Right ventricle myocardium superior (tissue), 1 donor: ENCODE results near the gene PCDHB15. TPM values are rescaled to one million over a fixed set of nuclear protein-coding genes. Genes with fewer than 3 reads are reported as not detected.
"Not testable (repeated sequence)": the region's sequence is repeated elsewhere in the genome, so short reads cannot be mapped to it uniquely, and the experiment has no call there.

ENCODE experiments used
- ATAC-seq: fragments of 200-7000 bp; cut with Tn5 transposase; one replicate; pipeline ENCODE4 v1.9.1; 2020; ENCODE audit warnings: mild to moderate bottlenecking; ENCODE audit not compliant: poor library complexity
- DNase-seq: peaks from one replicate; pipeline ENCODE4 v3.0.0-alpha.2; 2020
- intact Hi-C: fragments of 100-400 bp; cut with DNase I; formaldehyde crosslinking; loops from one replicate; pipeline ENCODE4 v1.11.2; 2022
- long read RNA-seq: library from polyadenylated mRNA; unstranded; transcript quantifications from one replicate; pipeline ENCODE4 v2.0.0, GENCODE V29; 2021
- total RNA-seq: library from RNA; stranded (reverse); fragmentation: NEBNext Ultra II Directional; extraction: Animal tissue kit (Norgen Biotek cat#: 25700); gene quantifications from one replicate; pipeline ENCODE4 v1.2.1, GENCODE V29; 2021
- donor health status: DM: no; HTN: yes; CAD: no; lungs with severe emphysema.

Gene PCDHB15
- total RNA-seq: 3.9 TPM
- long read RNA-seq, full-length matches to known transcripts: 9 of 9 reads
- long read RNA-seq, partial matches to known transcripts: 0 of 9 reads
- long read RNA-seq, other reads (novel, unspliced or antisense): 0 of 9 reads

DNA sequence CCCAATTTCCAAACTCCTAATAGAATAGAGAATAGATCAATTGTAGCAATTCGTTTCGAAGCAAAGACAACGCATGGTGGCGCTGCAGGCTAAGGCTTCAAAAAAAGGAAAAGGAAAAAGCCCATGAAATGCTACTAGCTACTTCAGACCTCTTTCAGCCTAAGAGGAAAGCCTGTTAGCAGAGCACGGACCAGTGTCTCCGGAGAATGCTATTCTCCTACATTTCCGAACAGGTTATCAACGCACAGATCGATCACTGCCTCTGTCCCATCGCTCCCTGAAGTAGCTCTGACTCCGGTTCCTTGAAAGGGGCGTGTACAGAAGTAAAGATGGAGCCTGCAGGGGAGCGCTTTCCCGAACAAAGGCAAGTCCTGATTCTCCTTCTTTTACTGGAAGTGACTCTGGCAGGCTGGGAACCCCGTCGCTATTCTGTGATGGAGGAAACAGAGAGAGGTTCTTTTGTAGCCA lies at the start of gene PCDHB15:
PCDHB15 (plus strand) TSS at position 146 of the 468 bp plus-strand sequence; CDS start at position 330, 184 bp downstream.
- ATAC-seq (peak; percentile 62), DNase-seq (no peak)
- intact Hi-C loops: loop anchor here (5.0 kb wide), 1 partner anchor 317 kb away; no protein-coding TSS in a partner anchor

DNA sequence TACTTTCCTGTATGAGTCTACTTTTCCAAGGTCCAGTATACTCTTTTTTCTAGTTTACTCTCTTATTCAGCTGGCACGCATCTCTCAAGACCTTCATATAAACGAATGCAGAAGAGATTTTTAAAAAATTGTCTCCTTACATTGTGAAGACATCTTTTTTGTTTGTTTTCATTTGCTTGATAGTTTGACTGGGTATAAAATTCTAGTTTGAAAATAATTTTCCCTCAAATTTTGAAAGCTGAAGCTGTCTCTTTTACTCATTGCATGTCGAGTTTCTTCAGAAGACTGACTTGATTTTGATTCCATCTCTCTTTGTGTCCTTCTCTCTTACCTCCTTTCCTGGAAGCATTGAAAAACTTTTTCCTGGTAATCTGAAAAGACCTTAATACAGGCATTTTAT lies 48.8 kb upstream of the PCDHB15 start:
- DNase-seq (no peak), ATAC-seq (no peak)
- intact Hi-C loops: no loop called here

DNA sequence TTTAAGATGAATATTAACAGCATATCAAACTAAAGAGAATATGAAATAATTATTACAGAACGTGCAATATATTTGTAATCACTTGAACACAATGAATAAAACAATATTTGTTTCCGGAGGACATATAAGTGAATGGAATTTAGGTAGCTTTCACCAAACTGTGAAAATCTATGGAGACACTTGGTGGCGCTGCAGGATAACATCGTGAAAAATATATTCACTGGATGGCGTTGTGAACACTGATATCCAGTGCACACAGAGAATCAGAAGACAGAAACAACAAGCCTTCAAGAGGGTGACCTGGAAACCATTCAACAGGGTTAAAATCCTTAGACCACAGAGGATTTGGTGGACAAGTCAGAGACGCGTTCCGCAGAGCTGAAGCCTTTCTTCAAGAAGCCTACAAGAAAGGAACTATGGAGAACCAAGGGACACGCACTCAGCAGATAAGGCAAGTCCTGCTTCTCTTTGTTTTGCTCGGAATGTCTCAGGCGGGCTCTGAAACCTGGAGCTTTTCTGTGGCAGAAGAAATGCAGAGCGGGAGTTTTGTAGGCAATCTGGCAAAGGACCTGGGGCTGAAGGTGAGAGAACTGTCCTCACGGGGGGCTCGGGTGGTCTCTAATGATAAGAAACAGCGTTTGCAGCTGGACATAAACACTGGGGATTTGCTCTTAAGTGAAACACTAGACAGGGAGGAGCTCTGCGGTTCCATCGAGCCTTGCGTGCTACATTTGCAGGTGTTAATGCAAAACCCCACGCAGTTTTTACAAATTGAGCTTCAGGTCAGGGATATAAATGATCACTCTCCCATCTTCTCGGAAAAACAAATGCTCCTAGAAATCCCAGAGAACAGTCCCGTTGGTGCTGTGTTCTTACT lies 45.6 kb upstream of the PCDHB15 start, which contains the start of gene PCDHB11:
PCDHB11 (plus strand) TSS at position 269 of the 877 bp plus-strand sequence; CDS start at position 417, 148 bp downstream.
- ATAC-seq (no peak), DNase-seq (no peak)
- intact Hi-C loops: no loop called here

DNA sequence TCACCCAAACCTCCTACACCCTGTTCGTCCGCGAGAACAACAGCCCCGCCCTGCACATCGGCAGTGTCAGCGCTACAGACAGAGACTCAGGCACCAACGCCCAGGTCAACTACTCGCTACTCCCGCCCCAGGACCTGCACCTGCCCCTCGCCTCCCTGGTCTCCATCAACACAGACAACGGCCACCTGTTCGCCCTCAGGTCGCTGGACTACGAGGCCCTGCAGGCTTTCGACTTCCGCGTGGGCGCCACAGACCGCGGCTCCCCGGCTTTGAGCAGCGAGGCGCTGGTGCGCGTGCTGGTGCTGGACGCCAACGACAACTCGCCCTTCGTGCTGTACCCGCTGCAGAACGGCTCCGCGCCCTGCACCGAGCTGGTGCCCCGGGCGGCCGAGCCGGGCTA lies 44.1 kb upstream of the PCDHB15 start:
- intact Hi-C loops: not testable (repeated sequence)

DNA sequence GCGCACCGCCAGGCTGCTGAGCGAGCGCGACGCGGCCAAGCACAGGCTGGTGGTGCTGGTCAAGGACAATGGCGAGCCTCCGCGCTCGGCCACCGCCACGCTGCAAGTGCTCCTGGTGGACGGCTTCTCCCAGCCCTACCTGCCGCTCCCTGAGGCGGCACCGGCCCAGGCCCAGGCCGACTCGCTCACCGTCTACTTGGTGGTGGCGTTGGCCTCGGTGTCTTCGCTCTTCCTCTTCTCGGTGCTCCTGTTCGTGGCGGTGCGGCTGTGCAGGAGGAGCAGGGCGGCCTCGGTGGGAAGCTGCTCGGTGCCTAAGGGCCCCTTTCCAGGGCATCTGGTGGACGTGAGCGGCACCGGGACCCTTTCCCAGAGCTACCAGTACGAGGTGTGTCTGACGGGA lies 43.5 kb upstream of the PCDHB15 start:
- intact Hi-C loops, ATAC-seq, DNase-seq: not testable (repeated sequence)

More for the DNA sequence above, 44.1 kb upstream of the PCDHB15 start:
- not testable (repeated sequence) for ATAC-seq, DNase-seq

DNA sequence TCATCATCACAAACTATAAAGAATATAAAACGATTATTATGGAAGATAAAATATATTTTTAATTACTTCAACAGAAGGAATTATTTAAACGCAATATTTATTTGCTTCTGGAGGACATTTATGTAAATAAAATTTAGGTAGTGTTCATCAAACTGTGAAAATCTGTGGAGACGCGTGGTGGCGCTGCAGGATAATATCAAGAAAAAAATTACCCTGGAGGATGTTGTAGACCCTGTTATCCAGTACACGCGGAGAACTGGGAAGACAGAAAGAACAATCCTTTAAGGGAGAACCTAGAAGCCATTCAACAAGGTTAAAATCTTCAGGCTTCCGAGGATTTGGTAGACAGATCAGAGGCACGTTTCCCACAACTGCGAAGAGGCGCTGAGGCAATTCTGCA lies 36.7 kb upstream of the PCDHB15 start, which contains the start of gene PCDHB12:
PCDHB12 (plus strand) TSS at position 242 of the 400 bp plus-strand sequence. CDS start 189 bp downstream, outside the sequence.
- intact Hi-C loops: no loop called here
- no peak for DNase-seq
- ATAC-seq: no peak

DNA sequence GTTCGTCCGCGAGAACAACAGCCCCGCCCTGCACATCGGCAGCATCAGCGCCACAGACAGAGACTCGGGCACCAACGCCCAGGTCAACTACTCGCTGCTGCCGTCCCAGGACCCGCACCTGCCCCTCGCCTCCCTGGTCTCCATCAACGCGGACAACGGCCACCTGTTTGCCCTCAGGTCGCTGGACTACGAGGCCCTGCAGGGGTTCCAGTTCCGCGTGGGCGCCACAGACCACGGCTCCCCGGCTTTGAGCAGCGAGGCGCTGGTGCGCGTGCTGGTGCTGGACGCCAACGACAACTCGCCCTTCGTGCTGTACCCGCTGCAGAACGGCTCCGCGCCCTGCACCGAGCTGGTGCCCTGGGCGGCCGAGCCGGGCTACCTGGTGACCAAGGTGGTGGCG lies 34.9 kb upstream of the PCDHB15 start:
- intact Hi-C loops, DNase-seq, ATAC-seq: not testable (repeated sequence)

DNA sequence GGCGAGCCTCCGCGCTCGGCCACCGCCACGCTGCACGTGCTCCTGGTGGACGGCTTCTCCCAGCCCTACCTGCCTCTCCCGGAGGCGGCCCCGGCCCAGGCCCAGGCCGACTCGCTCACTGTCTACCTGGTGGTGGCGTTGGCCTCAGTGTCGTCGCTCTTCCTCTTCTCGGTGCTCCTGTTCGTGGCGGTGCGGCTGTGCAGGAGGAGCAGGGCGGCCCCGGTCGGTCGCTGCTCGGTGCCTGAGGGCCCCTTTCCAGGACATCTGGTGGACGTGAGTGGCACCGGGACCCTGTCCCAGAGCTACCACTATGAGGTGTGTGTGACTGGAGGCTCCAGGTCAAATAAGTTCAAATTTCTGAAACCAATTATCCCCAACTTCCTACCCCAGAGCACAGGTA lies 34.3 kb upstream of the PCDHB15 start:
- DNase-seq, intact Hi-C loops, ATAC-seq: not testable (repeated sequence)

DNA sequence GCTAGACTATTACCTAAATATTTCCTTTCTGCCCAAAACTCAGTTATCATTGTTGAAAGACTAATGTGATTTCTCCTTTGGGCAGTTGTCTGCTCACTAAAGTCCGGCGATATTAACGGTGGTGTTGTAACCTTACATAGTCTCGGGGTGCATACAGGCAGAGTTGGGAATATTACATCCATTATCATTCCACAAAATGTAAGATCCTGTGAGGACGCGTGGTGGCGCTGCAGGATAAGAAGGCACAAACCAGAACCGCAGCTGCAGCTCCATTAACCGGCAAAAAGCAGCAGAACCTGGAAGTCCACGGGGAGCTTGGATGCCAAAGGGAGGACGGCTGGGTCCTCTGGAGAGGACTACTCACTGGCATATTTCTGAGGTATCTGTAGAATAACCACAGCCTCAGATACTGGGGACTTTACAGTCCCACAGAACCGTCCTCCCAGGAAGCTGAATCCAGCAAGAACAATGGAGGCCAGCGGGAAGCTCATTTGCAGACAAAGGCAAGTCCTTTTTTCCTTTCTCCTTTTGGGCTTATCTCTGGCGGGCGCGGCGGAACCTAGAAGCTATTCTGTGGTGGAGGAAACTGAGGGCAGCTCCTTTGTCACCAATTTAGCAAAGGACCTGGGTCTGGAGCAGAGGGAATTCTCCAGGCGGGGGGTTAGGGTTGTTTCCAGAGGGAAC lies 31.4 kb upstream of the PCDHB15 start, which contains the start of gene PCDHB13:
PCDHB13 (plus strand) TSS at position 264 of the 684 bp plus-strand sequence; CDS start at position 469, 205 bp downstream.
- intact Hi-C loops: not testable (repeated sequence)
- peak; percentile 96 for ATAC-seq
- peak; percentile 78 for DNase-seq

DNA sequence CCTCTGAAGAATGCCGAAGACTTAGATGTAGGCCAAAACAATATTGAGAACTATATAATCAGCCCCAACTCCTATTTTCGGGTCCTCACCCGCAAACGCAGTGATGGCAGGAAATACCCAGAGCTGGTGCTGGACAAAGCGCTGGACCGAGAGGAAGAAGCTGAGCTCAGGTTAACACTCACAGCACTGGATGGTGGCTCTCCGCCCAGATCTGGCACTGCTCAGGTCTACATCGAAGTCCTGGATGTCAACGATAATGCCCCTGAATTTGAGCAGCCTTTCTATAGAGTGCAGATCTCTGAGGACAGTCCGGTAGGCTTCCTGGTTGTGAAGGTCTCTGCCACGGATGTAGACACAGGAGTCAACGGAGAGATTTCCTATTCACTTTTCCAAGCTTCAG lies 30.6 kb upstream of the PCDHB15 start:
- ATAC-seq: peak; percentile 54
- intact Hi-C loops, DNase-seq: not testable (repeated sequence)

DNA sequence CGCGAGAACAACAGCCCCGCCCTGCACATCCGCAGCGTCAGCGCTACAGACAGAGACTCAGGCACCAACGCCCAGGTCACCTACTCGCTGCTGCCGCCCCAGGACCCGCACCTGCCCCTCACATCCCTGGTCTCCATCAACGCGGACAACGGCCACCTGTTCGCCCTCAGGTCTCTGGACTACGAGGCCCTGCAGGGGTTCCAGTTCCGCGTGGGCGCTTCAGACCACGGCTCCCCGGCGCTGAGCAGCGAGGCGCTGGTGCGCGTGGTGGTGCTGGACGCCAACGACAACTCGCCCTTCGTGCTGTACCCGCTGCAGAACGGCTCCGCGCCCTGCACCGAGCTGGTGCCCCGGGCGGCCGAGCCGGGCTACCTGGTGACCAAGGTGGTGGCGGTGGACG lies 29.7 kb upstream of the PCDHB15 start:
- DNase-seq, intact Hi-C loops, ATAC-seq: not testable (repeated sequence)

DNA sequence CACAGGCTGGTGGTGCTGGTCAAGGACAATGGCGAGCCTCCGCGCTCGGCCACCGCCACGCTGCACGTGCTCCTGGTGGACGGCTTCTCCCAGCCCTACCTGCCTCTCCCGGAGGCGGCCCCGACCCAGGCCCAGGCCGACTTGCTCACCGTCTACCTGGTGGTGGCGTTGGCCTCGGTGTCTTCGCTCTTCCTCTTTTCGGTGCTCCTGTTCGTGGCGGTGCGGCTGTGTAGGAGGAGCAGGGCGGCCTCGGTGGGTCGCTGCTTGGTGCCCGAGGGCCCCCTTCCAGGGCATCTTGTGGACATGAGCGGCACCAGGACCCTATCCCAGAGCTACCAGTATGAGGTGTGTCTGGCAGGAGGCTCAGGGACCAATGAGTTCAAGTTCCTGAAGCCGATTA lies 29.2 kb upstream of the PCDHB15 start:
- intact Hi-C loops, ATAC-seq, DNase-seq: not testable (repeated sequence)

DNA sequence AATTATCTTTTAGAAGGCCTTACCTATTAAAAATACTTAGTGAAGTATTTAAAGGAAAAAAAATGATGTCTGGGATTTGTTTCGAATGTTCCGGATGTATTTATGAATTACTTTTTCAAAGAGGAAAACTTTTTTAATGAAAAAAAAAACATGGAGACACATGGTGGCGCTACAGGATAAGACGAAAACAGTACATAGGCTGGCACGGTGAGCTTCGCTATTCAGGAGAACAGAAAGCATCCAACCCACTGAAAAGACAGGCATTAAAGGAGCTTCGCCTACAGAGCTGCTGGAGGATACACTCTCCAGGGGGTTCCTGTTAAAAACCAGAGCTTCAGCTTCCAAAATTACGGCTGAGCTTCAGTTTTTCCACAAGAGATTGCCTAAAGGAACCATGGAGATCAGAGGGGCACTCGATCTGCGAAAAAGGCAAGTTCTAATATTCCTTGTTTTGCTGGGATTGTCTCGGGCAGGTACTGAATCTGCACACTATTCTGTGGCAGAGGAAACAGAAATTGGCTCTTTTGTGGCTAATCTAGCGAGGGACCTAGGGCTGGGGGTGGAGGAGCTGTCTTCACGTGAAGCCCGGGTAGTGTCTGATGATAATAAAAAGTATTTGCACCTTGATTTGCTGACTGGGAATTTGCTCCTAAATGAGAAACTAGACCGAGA lies 21.9 kb upstream of the PCDHB15 start, which contains the start of gene PCDHB14:
PCDHB14 (plus strand) TSS at position 232 of the 672 bp plus-strand sequence; CDS start at position 395, 163 bp downstream.
- peak; percentile 56 for ATAC-seq
- intact Hi-C loops: no loop called here
- DNase-seq: no peak

DNA sequence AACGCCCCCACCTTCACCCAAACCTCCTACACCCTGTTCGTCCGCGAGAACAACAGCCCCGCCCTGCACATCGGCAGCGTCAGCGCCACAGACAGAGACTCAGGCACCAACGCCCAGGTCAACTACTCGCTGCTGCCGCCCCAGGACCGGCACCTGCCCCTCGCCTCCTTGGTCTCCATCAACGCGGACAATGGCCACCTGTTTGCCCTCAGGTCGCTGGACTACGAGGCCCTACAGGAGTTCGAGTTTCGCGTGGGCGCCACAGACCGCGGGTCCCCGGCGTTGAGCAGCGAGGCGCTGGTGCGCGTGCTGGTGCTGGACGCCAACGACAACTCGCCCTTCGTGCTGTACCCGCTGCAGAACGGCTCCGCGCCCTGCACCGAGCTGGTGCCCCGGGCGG lies 20.4 kb upstream of the PCDHB15 start:
- intact Hi-C loops, ATAC-seq: not testable (repeated sequence)

DNA sequence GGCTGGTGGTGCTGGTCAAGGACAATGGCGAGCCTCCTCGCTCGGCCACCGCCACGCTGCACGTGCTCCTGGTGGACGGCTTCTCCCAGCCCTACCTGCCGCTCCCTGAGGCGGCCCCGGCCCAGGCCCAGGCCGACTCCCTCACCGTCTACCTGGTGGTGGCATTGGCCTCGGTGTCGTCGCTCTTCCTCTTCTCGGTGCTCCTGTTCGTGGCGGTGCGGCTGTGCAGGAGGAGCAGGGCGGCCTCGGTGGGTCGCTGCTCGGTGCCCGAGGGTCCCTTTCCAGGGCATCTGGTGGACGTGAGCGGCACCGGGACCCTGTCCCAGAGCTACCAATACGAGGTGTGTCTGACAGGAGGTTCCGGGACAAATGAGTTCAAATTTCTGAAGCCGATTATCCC lies 19.8 kb upstream of the PCDHB15 start:
- DNase-seq, ATAC-seq, intact Hi-C loops: not testable (repeated sequence)

More for the DNA sequence above, 20.4 kb upstream of the PCDHB15 start:
- DNase-seq: not testable (repeated sequence)

DNA sequence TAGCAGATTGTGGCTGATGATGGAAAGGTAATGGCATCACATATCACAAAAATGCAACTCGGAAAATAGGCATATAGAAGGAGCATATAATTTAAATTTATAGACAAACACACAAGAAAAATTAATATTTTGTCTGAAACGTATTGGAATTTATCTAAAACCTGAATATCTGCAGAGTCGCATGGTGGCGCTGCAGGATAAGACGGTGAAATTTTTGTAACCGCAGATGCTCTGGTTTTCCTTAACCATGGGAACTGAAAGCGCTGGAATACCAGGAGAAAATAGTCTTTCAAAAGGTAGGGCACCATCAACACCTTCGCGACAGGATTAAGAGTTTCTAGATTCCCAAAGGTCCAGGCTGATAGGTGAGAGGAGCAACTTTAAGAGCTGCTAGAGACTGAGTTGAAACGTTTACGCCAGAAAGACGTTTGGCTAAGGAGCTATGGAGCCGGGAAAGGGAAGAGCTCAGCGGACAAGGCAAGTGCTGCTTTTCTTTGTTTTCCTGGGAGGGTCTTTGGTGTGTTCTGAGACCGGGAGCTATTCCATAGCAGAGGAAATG lies 11.0 kb upstream of the PCDHB15 start:
- no peak for DNase-seq
- ATAC-seq: no peak
- intact Hi-C loops: no loop called here

DNA sequence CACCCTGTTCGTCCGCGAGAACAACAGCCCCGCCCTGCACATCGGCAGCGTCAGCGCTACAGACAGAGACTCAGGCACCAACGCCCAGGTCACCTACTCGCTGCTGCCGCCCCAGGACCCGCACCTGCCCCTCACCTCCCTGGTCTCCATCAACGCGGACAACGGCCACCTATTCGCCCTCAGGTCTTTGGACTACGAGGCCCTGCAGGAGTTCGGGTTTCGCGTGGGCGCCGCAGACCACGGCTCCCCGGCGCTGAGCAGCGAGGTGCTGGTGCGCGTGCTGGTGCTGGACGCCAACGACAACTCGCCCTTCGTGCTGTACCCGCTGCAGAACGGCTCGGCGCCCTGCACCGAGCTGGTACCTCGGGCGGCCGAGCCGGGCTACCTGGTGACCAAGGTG lies 9.3 kb upstream of the PCDHB15 start:
- ATAC-seq, DNase-seq, intact Hi-C loops: not testable (repeated sequence)
